Sigmoid colon (tissue), 7 donors: Measurements from ENCODE around the gene FOXRED2. TPM values are rescaled to one million over a fixed set of nuclear protein-coding genes. Genes with fewer than 3 reads are reported as not detected.

ENCODE experiments used
- DNase-seq: peaks from one replicate; pipeline ENCODE4 v3.0.0-alpha.2; 2019
- H3K27ac ChIP-seq, 4 donors: fragments of 200-600 bp; sonication (generic); one replicate each; pipeline ENCODE4 v1.5.1; 2016 to 2019; ENCODE audit warnings: mild to moderate bottlenecking in 1 of 4
- H3K27me3 ChIP-seq, 3 donors: fragments of 200-600 bp; sonication (generic); one replicate each; pipeline ENCODE4 v1.5.1; 2019; ENCODE audit warnings: mild to moderate bottlenecking in 1 of 3
- H3K36me3 ChIP-seq, 4 donors: fragments of 200-600 bp; sonication (generic); one replicate each; pipeline ENCODE4 v1.5.1; 2016 to 2019
- H3K4me1 ChIP-seq, 4 donors: fragments of 200-600 bp; sonication (generic); one replicate each; pipeline ENCODE4 v1.5.1; 2017 to 2019
- H3K4me3 ChIP-seq, 4 donors: fragments of 200-600 bp; sonication (generic); one replicate each; pipeline ENCODE4 v1.5.1; 2017 to 2019; ENCODE audit warnings: mild to moderate bottlenecking in 2 of 4, moderate library complexity in 1 of 4
- H3K9me3 ChIP-seq, 4 donors: fragments of 200-600 bp in 3 of 4; sonication (generic) in 3 of 4; one replicate each; pipeline versions ENCODE4 v1.5.1 to v1.6.1; 2013 to 2019
- EP300 ChIP-seq, 4 donors: sonication (generic); formaldehyde crosslinking; IDR thresholded peaks; one replicate each; pipeline ENCODE4 v1.6.1; 2017; ENCODE audit warnings: antibody characterized with exemption in 4 of 4
- POLR2A ChIP-seq, 2 donors: fragments of 450-650 bp; IDR thresholded peaks; one replicate each; pipeline ENCODE4 v1.6.1; 2016; ENCODE audit warnings: antibody characterized with exemption in 2 of 2, mild to moderate bottlenecking in 2 of 2, moderate library complexity in 2 of 2
- POLR2AphosphoS5 ChIP-seq, 4 donors: sonication (generic); formaldehyde crosslinking; IDR thresholded peaks; one replicate each; pipeline ENCODE4 v1.6.1; 2017; ENCODE audit warnings: antibody characterized with exemption in 4 of 4
- WGBS, 2 donors: extraction: QIAGEN DNeasy Blood & Tissue Kit; methylation state at CpG; one replicate each; pipeline ENCODE4 v1.1.7; 2013; 5-methylcytosine and 5-hydroxymethylcytosine counted together
- intact Hi-C: fragments of 100-400 bp; cut with DNase I; formaldehyde crosslinking; loops from one replicate; pipeline ENCODE4 v1.15.1; 2023
- polyA plus RNA-seq, 3 donors: library from polyadenylated mRNA; stranded (reverse); fragments of 200-250 nt; gene quantifications; one replicate each; pipeline ENCODE4 v1.2.3, GENCODE V29; 2013
- total RNA-seq, 4 donors: library from RNA; depleted of rRNA; stranded (reverse); fragments of >200 nt; gene quantifications; one replicate each; pipeline ENCODE4 v1.1.0, GENCODE V29; 2016
- TF ChIP-seq, protein P1 (sequence below), 4 experiments: fragments of 450-650 bp in 3 of 4; fragments of 200-600 bp in 1 of 4; IDR thresholded peaks; one replicate each; pipeline ENCODE4 v1.5.1; 2016 to 2019; ENCODE audit warnings: antibody characterized with exemption in 4 of 4, mild to moderate bottlenecking in 3 of 4, moderate library complexity in 2 of 4
- donor health status: healthy with polysubstance abuse.
- donor health status: Bipolar disorder and iron deficiency.
- donor health status: healthy.

The FOXRED2 gene
- total and polyA plus RNA-seq, 7 donors = under 0.01 to 5.4 (median 4.6) TPM

- DNase-seq = no peak
- Histone ChIP-seq H3K27ac (no peak overlapping the region), H3K27me3 (peaks cover 0 to 46% (median 0%) of the 10 kb centered on the region in 3 donors), H3K36me3 (no peaks in the 10 kb centered on the region), H3K4me3 (no peak overlapping the region), H3K4me1 (no peaks in the 10 kb centered on the region), H3K9me3 (no peaks in the 10 kb centered on the region)
- TF ChIP-seq POLR2A (IDR thresholded peaks at IDR 0.05) (no peak), EP300 (IDR thresholded peaks at IDR 0.05) (no peak), POLR2AphosphoS5 (IDR thresholded peaks at IDR 0.05) (no peak)
- TF ChIP-seq, protein P1, sequence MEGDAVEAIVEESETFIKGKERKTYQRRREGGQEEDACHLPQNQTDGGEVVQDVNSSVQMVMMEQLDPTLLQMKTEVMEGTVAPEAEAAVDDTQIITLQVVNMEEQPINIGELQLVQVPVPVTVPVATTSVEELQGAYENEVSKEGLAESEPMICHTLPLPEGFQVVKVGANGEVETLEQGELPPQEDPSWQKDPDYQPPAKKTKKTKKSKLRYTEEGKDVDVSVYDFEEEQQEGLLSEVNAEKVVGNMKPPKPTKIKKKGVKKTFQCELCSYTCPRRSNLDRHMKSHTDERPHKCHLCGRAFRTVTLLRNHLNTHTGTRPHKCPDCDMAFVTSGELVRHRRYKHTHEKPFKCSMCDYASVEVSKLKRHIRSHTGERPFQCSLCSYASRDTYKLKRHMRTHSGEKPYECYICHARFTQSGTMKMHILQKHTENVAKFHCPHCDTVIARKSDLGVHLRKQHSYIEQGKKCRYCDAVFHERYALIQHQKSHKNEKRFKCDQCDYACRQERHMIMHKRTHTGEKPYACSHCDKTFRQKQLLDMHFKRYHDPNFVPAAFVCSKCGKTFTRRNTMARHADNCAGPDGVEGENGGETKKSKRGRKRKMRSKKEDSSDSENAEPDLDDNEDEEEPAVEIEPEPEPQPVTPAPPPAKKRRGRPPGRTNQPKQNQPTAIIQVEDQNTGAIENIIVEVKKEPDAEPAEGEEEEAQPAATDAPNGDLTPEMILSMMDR (IDR thresholded peaks at IDR 0.05) = no peak
- 44 to 63% methylated on average over 5 of the region's 5 CpGs for WGBS, 2 donors
- intact Hi-C loops = loop anchor here (5.0 to 10.0 kb wide), 2 partner anchors 308 to 426 kb away; no protein-coding TSS in a partner anchor
Measured at GRCh38 chr22:36549033-36549432, 42.2 kb upstream of the FOXRED2 start.

DNA sequence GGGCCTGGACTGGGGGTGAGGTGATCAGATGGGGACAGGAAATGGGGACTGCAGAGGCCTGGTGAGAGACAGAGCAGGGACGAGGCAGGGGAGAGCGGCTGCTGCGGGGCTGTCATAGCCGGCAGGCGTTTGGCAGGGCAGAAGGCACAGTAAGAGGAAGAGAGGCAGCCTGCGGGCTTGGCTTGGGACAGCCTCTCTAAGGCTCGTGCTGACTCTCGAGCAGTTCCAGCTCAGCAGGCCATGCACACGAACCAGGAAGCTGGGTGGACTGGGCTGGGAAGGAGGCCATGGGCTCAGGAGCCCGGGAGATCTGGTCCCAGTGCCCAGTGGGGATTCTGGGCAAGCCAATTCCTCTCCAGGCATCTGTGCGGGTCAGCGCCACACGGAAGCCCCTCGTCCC lies 41.8 kb upstream of the FOXRED2 start:
- TF ChIP-seq, protein P1 (IDR thresholded peaks at IDR 0.05) = no peak
- TF ChIP-seq POLR2AphosphoS5 (IDR thresholded peaks at IDR 0.05) (no peak), EP300 (IDR thresholded peaks at IDR 0.05) (no peak), POLR2A (IDR thresholded peaks at IDR 0.05) (no peak)
- Histone ChIP-seq H3K27me3 (peaks cover 0 to 46% (median 0%) of the 10 kb centered on the region in 3 donors), H3K4me3 (no peak overlapping the region), H3K27ac (no peak overlapping the region), H3K9me3 (no peaks in the 10 kb centered on the region), H3K4me1 (no peaks in the 10 kb centered on the region), H3K36me3 (no peaks in the 10 kb centered on the region)
- intact Hi-C loops = loop anchor here (5.0 to 10.0 kb wide), 2 partner anchors 309 to 426 kb away; no protein-coding TSS in a partner anchor
- no peak for DNase-seq
- 57 to 64% methylated on average over 14 of the region's 14 CpGs for WGBS, 2 donors

DNA sequence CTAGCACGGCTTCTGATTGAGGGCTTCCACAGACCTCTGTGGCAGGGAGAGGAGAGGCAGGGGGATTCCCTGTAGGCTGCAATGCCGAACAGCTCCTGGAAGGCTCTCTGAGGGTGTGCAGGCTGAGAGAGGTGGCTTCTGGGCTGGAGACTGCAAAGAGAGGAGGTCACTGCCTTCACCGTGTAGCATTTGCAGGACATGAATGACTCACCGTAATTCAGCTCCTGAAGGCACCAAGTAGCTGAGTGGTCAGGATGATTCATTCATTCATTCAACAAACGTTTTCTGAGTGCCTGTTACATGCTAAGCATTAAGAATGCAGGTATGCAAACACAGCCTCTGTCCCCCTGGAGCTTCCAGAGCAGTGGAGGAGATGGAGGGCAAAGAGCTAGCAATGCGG lies 40.1 kb upstream of the FOXRED2 start:
- Histone ChIP-seq H3K9me3 (no peaks in the 10 kb centered on the region), H3K4me1 (no peaks in the 10 kb centered on the region), H3K27me3 (peaks cover 0 to 43% (median 0%) of the 10 kb centered on the region in 3 donors), H3K4me3 (no peak overlapping the region), H3K27ac (no peak overlapping the region), H3K36me3 (no peaks in the 10 kb centered on the region)
- intact Hi-C loops = loop anchor here (5.0 to 10.0 kb wide), 2 partner anchors 310 to 428 kb away; no protein-coding TSS in a partner anchor
- no peak for DNase-seq
- 35 to 60% methylated on average over 6 of the region's 6 CpGs for WGBS, 2 donors
- no peak for TF ChIP-seq POLR2AphosphoS5 (IDR thresholded peaks at IDR 0.05)

DNA sequence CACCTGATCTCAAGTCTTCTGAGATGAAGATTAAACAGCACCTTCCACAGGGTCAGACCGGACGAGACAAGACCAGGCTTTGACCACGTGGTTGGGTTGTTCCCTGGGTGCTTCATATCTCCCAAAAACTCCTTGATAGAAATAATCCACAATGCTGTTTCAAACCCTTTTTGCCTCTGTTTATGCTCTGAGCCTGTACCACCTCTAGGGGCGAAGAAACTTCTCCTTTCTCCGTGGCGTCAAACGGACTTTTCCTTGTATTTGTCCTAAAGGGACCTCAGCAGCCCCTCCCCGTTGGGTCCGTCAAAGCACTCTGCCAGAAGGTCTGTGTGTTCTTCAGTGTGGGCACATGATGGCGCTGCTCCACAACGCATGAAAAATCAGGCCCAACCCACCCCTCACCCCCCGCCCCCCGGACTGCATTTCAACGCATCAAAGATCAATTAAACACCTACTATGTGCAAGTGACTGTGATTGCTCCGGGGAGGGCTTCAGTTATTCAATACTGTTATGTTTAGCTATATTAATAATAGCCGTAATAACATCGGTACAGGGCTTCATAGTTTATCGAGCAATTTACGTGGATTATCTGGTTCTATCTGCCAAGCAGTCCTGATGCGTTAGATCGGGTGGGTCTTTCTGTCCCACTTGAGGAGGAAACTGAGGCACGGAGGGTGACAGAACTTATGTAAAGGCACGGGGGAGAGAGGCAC lies 39.4 kb upstream of the FOXRED2 start:
- no peaks in the 10 kb centered on the region for H3K36me3 ChIP-seq
- 25 to 29% methylated on average over 23 of the region's 23 CpGs for WGBS, 2 donors
- H3K4me3 ChIP-seq = no peak overlapping the region
- H3K9me3 ChIP-seq = no peaks in the 10 kb centered on the region
- TF ChIP-seq, protein P1 (IDR thresholded peaks at IDR 0.05) = peak in 1 of 4 experiments; percentile 53
- TF ChIP-seq EP300 (IDR thresholded peaks at IDR 0.05) = no peak
- no peaks in the 10 kb centered on the region for H3K4me1 ChIP-seq
- H3K27ac ChIP-seq = no peak overlapping the region
- peaks cover 0 to 36% (median 0%) of the 10 kb centered on the region in 3 donors for H3K27me3 ChIP-seq
- intact Hi-C loops = loop anchor here (5.0 to 10.0 kb wide), 2 partner anchors 311 to 429 kb away; no protein-coding TSS in a partner anchor
- no peak for DNase-seq

GRCh38 chr22:36544107-36544620 lies 37.3 kb upstream of the FOXRED2 start:
- Histone ChIP-seq H3K36me3 (no peaks in the 10 kb centered on the region), H3K9me3 (no peaks in the 10 kb centered on the region), H3K4me3 (no peak overlapping the region), H3K4me1 (no peaks in the 10 kb centered on the region), H3K27ac (no peak overlapping the region), H3K27me3 (peaks cover 0 to 16% (median 0%) of the 10 kb centered on the region in 3 donors)
- TF ChIP-seq POLR2A (IDR thresholded peaks at IDR 0.05) (no peak), EP300 (IDR thresholded peaks at IDR 0.05) (no peak), POLR2AphosphoS5 (IDR thresholded peaks at IDR 0.05) (no peak)
- TF ChIP-seq, protein P1 (IDR thresholded peaks at IDR 0.05) = no peak
- WGBS, 2 donors = 88 to 89% methylated on average over 11 of the region's 11 CpGs
- intact Hi-C loops = loop anchor here (10.0 kb wide), 1 partner anchor 431 kb away; no protein-coding TSS in a partner anchor
- no peak for DNase-seq
